Panc1 (cell line): ENCODE data around the gene FCN1.

Source experiments
- POLR2AphosphoS5 ChIP-seq: IDR thresholded peaks from 2 replicates; pipeline ENCODE4 v1.6.1; 2012; ENCODE audit warnings: mild to moderate bottlenecking, low read depth, low read length, moderate library complexity
- TF ChIP-seq, protein P1 (sequence below): fragments of 450-650 bp; IDR thresholded peaks from 2 replicates; pipeline ENCODE4 v1.5.1; 2017; ENCODE audit warnings: mild to moderate bottlenecking
- TF ChIP-seq, protein P2 (sequence below), 2 experiments: IDR thresholded peaks; 2 replicates each; pipeline ENCODE4 v1.6.1; 2011 to 2012; ENCODE audit warnings: low read depth in 2 of 2, control low read depth in 1 of 2, low read length in 1 of 2, mild to moderate bottlenecking in 1 of 2, moderate library complexity in 1 of 2; ENCODE audit not compliant: insufficient read depth in 1 of 2

DNA sequence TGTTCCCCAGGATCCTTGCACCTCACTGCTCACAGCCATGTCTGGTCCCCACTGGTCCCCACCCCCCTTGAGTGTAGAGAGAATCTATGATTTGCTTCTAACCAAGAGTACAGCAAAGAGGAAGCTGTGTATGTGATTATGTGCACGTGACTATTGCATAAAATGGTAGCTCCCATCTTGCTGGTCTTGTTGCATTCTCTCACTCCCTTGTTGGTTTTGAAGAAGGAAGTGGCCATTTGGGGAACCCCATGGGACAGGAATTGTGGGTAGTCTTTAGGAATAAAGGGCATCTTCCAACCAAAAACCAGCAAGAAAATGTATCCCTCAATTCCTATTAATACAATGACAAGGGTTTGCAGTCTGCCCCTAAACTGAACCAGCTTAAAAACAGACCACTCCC lies 42.3 kb downstream of the FCN1 start:
- TF ChIP-seq, protein P1, sequence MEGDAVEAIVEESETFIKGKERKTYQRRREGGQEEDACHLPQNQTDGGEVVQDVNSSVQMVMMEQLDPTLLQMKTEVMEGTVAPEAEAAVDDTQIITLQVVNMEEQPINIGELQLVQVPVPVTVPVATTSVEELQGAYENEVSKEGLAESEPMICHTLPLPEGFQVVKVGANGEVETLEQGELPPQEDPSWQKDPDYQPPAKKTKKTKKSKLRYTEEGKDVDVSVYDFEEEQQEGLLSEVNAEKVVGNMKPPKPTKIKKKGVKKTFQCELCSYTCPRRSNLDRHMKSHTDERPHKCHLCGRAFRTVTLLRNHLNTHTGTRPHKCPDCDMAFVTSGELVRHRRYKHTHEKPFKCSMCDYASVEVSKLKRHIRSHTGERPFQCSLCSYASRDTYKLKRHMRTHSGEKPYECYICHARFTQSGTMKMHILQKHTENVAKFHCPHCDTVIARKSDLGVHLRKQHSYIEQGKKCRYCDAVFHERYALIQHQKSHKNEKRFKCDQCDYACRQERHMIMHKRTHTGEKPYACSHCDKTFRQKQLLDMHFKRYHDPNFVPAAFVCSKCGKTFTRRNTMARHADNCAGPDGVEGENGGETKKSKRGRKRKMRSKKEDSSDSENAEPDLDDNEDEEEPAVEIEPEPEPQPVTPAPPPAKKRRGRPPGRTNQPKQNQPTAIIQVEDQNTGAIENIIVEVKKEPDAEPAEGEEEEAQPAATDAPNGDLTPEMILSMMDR = no peak
- no peak for TF ChIP-seq POLR2AphosphoS5
- TF ChIP-seq, protein P2, sequence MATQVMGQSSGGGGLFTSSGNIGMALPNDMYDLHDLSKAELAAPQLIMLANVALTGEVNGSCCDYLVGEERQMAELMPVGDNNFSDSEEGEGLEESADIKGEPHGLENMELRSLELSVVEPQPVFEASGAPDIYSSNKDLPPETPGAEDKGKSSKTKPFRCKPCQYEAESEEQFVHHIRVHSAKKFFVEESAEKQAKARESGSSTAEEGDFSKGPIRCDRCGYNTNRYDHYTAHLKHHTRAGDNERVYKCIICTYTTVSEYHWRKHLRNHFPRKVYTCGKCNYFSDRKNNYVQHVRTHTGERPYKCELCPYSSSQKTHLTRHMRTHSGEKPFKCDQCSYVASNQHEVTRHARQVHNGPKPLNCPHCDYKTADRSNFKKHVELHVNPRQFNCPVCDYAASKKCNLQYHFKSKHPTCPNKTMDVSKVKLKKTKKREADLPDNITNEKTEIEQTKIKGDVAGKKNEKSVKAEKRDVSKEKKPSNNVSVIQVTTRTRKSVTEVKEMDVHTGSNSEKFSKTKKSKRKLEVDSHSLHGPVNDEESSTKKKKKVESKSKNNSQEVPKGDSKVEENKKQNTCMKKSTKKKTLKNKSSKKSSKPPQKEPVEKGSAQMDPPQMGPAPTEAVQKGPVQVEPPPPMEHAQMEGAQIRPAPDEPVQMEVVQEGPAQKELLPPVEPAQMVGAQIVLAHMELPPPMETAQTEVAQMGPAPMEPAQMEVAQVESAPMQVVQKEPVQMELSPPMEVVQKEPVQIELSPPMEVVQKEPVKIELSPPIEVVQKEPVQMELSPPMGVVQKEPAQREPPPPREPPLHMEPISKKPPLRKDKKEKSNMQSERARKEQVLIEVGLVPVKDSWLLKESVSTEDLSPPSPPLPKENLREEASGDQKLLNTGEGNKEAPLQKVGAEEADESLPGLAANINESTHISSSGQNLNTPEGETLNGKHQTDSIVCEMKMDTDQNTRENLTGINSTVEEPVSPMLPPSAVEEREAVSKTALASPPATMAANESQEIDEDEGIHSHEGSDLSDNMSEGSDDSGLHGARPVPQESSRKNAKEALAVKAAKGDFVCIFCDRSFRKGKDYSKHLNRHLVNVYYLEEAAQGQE (IDR thresholded peaks at IDR 0.05; ENCODE audit: insufficient read depth in 1 of 2, low read depth in 2 of 2, low read length in 1 of 2) = no peak
